ENCODE measurements around the gene SH2D1A.

The SH2D1A gene

DNA sequence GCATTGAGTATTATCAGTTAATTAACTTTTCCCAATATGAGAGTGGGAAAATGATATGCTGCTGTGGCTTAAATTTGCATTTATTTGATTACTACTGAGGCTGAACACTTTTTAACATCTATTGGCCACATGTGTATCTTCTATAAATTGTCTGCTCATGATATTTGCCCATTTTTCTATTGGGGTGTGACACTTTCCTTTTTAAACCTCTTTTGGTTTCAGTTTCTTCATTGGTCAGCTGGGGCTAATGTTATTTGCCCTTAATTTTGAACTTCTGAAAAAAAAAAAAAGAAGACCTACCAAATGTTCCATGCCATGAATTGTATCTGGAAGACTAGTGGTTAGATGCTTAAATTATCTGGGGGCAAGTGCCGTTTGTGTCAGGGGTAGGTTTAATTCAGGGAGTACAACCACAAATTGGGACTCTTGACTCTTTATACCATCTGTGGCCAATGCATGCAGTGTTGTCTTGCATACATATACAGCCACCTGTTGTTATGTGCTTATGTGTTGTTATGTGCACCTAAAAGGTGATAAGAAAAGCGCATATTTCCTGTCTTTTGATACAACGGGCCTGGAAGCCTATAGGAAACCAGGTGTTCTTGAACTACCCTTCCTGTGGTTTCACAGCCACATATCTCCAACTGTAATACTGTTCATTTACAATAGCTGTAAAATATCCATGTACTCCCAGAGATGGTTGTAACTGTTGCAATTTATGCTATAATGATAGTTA lies 49.0 kb downstream of the SH2D1A start:
- no peaks in the 10 kb centered on the region for H3K4me1 ChIP-seq (ENCODE audit: control insufficient read depth, low read depth, low read length)
- H2AK5ac ChIP-seq (ENCODE audit: low read length) = no peak overlapping the region
- no peaks in the 10 kb centered on the region for H3K36me3 ChIP-seq (ENCODE audit: control insufficient read depth, insufficient read depth, low read length)
- H2BK15ac ChIP-seq (replicated peaks; ENCODE audit: low read depth) = no peak overlapping the region
- DNase-seq = no peak
- H3K27me3 ChIP-seq (ENCODE audit: insufficient read depth, low read length, poor library complexity) = no peaks in the 10 kb centered on the region
- no CpG with 5 or more reads among the region's 3 CpGs for WGBS (ENCODE audit: extremely low coverage, insufficient coverage, low lambda C conversion rate)
- H2BK120ac ChIP-seq (ENCODE audit: low read depth, low read length) = no peak overlapping the region
- no peak overlapping the region for H3K23ac ChIP-seq (ENCODE audit: low read length)
- no peak overlapping the region for H3K4ac ChIP-seq (ENCODE audit: low read depth, low read length)
- no peak overlapping the region for H3K4me3 ChIP-seq (ENCODE audit: low read length)
- no peak overlapping the region for H4K8ac ChIP-seq (ENCODE audit: low read depth, low read length)
- no peak overlapping the region for H3K27ac ChIP-seq (ENCODE audit: low read depth, low read length)
- H4K5ac ChIP-seq (ENCODE audit: low read length) = no peak overlapping the region
- no peak overlapping the region for H3K56ac ChIP-seq (ENCODE audit: low read length)
- H3K79me2 ChIP-seq (ENCODE audit: control insufficient read depth, insufficient read depth, low read length) = no peaks in the 10 kb centered on the region
- no peak overlapping the region for H2BK5ac ChIP-seq (ENCODE audit: low read length)
- H3K18ac ChIP-seq (ENCODE audit: low read length) = no peak overlapping the region
- no peaks in the 10 kb centered on the region for H3K79me1 ChIP-seq (ENCODE audit: low read length)
- no peak overlapping the region for H3K9ac ChIP-seq (ENCODE audit: low read length)
- no peak overlapping the region for H3K4me2 ChIP-seq (ENCODE audit: low read length)

DNA sequence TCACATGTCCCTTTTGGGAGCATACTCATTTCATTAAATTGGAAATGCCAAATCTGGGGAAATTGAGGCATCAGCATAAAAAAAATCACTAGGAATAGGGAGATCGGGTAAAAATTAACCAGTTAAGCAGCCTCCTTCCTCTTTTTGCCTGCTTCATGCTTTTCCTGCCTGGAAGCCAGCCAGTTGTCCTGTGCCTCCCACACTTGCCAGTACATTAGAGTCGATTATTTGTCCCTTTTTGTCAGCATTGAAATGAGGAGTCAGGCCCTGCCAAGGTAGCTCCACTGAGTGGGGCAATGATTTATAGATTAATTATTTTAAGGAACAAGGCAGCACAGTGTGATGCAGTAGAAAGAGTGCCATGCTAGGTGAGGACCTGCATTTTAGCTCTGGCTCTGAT lies 55.3 kb downstream of the SH2D1A start:
- Histone ChIP-seq H3K23ac (ENCODE audit: low read length) (no peak overlapping the region), H3K4me3 (ENCODE audit: low read length) (no peak overlapping the region), H3K27me3 (ENCODE audit: insufficient read depth, low read length, poor library complexity) (no peaks in the 10 kb centered on the region), H3K36me3 (ENCODE audit: control insufficient read depth, insufficient read depth, low read length) (no peaks in the 10 kb centered on the region), H4K5ac (ENCODE audit: low read length) (no peak overlapping the region), H3K4me2 (ENCODE audit: low read length) (no peak overlapping the region), H3K27ac (ENCODE audit: low read depth, low read length) (no peak overlapping the region), H4K8ac (ENCODE audit: low read depth, low read length) (no peak overlapping the region), H3K18ac (ENCODE audit: low read length) (no peak overlapping the region), H2BK5ac (ENCODE audit: low read length) (no peak overlapping the region), H3K4me1 (ENCODE audit: control insufficient read depth, low read depth, low read length) (no peaks in the 10 kb centered on the region), H3K9ac (ENCODE audit: low read length) (no peak overlapping the region), H2AK5ac (ENCODE audit: low read length) (no peak overlapping the region), H3K79me1 (ENCODE audit: low read length) (no peaks in the 10 kb centered on the region), H2BK120ac (ENCODE audit: low read depth, low read length) (no peak overlapping the region), H2BK15ac (replicated peaks; ENCODE audit: low read depth) (no peak overlapping the region), H3K56ac (ENCODE audit: low read length) (no peak overlapping the region), H3K79me2 (ENCODE audit: control insufficient read depth, insufficient read depth, low read length) (no peaks in the 10 kb centered on the region), H3K4ac (ENCODE audit: low read depth, low read length) (no peak overlapping the region)
- no CpG with 5 or more reads among the region's 2 CpGs for WGBS (ENCODE audit: extremely low coverage, insufficient coverage, low lambda C conversion rate)
- DNase-seq = no peak

DNA sequence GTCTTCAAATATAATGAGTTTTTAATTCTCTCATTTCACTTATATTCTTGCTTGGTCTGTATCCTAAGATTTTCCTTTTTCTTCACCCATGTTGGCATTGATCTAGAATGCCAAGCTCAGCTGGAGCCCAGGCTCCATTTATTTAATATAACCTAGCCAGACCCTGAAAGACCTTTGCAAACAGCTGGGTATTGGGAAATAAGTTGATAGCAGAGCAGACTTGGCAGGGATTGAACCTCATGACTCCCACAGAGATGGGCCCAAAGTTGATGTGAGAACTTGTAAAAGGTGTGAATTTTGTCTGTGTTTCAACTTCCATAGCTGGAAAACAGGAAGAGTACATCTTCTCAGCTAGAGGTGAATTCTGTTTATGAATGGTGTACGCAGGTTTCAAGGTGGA lies 59.5 kb downstream of the SH2D1A start:
- Histone ChIP-seq H2BK15ac (replicated peaks; ENCODE audit: low read depth) (no peak overlapping the region), H3K4ac (ENCODE audit: low read depth, low read length) (no peak overlapping the region), H3K36me3 (ENCODE audit: control insufficient read depth, insufficient read depth, low read length) (no peaks in the 10 kb centered on the region), H2BK5ac (ENCODE audit: low read length) (no peak overlapping the region), H4K8ac (ENCODE audit: low read depth, low read length) (no peak overlapping the region), H3K9ac (ENCODE audit: low read length) (no peak overlapping the region), H3K23ac (ENCODE audit: low read length) (no peak overlapping the region), H3K4me3 (ENCODE audit: low read length) (no peak overlapping the region), H3K56ac (ENCODE audit: low read length) (no peak overlapping the region), H3K27ac (ENCODE audit: low read depth, low read length) (no peak overlapping the region), H4K5ac (ENCODE audit: low read length) (no peak overlapping the region), H2AK5ac (ENCODE audit: low read length) (no peak overlapping the region), H3K18ac (ENCODE audit: low read length) (no peak overlapping the region), H3K4me2 (ENCODE audit: low read length) (no peak overlapping the region), H3K79me1 (ENCODE audit: low read length) (no peaks in the 10 kb centered on the region), H3K79me2 (ENCODE audit: control insufficient read depth, insufficient read depth, low read length) (no peaks in the 10 kb centered on the region), H2BK120ac (ENCODE audit: low read depth, low read length) (no peak overlapping the region), H3K27me3 (ENCODE audit: insufficient read depth, low read length, poor library complexity) (no peaks in the 10 kb centered on the region), H3K4me1 (ENCODE audit: control insufficient read depth, low read depth, low read length) (no peaks in the 10 kb centered on the region)
- DNase-seq = no peak
- no CpG with 5 or more reads among the region's 1 CpG for WGBS (ENCODE audit: extremely low coverage, insufficient coverage, low lambda C conversion rate)

DNA sequence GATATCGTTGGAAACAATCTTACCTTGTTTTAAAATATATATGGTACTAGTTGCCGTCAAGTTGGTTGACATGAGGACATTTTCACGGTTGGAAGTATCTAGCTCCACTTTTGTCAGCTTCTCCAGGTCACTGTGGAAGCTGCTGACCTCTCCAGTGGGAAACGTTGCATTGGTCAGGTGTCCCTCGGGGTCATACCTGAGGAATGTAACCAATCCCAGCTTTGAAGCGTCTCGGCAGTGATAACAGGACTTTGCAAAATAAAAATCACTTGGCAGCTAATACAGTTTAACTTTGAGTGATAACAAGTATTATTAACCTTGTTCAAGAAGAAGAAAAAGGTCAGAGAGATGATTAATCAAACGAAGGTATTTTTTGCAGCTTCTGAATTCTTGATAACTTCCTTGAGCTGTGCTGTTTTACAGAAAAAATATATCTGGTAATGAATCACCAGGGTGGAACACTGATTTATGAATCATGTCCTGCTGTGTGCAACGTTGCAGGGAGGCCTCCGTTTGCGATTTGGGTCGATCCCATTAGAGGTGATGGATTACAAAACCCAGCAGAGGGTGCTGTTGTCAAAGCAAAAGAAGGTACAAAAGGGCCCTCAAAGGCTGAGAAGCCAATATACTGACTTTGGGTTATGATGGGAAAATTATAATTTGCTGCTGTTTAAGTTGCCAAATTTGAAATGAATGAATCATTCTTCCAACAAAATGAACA lies 60.1 kb downstream of the SH2D1A start:
- Histone ChIP-seq H3K27ac (ENCODE audit: low read depth, low read length) (no peak overlapping the region), H3K56ac (ENCODE audit: low read length) (no peak overlapping the region), H3K79me1 (ENCODE audit: low read length) (no peaks in the 10 kb centered on the region), H2BK15ac (replicated peaks; ENCODE audit: low read depth) (no peak overlapping the region), H4K5ac (ENCODE audit: low read length) (no peak overlapping the region), H2AK5ac (ENCODE audit: low read length) (no peak overlapping the region), H3K36me3 (ENCODE audit: control insufficient read depth, insufficient read depth, low read length) (no peaks in the 10 kb centered on the region), H2BK120ac (ENCODE audit: low read depth, low read length) (no peak overlapping the region), H3K4ac (ENCODE audit: low read depth, low read length) (no peak overlapping the region), H3K23ac (ENCODE audit: low read length) (no peak overlapping the region), H3K9ac (ENCODE audit: low read length) (no peak overlapping the region), H3K4me2 (ENCODE audit: low read length) (no peak overlapping the region), H3K27me3 (ENCODE audit: insufficient read depth, low read length, poor library complexity) (no peaks in the 10 kb centered on the region), H3K79me2 (ENCODE audit: control insufficient read depth, insufficient read depth, low read length) (no peaks in the 10 kb centered on the region), H3K18ac (ENCODE audit: low read length) (no peak overlapping the region), H4K8ac (ENCODE audit: low read depth, low read length) (no peak overlapping the region), H3K4me3 (ENCODE audit: low read length) (no peak overlapping the region), H2BK5ac (ENCODE audit: low read length) (no peak overlapping the region), H3K4me1 (ENCODE audit: control insufficient read depth, low read depth, low read length) (no peaks in the 10 kb centered on the region)
- no CpG with 5 or more reads among the region's 12 CpGs for WGBS (ENCODE audit: extremely low coverage, insufficient coverage, low lambda C conversion rate)
- peak; percentile 37 for DNase-seq

DNA sequence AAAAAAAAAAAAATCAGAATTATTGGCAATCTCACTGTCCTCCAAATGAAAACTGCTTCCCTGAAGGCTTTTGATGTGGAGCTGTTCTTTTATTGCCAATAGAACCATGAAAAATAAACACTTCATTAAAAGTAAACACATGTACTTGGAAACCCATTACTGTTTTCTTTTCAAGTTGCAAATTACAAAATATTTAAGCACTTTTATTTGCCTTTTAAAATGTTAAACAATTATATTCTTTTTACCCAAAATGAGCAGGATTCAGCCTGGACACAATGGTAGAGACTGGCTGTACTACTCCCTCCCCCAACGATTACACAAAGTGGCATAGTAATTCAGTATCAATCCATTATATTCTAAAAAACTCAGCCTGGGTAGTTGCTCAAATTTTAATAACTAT lies 60.9 kb downstream of the SH2D1A start:
- no peak for DNase-seq
- H3K4me1 ChIP-seq (ENCODE audit: control insufficient read depth, low read depth, low read length) = no peaks in the 10 kb centered on the region
- no peak overlapping the region for H2BK15ac ChIP-seq (replicated peaks; ENCODE audit: low read depth)
- H2AK5ac ChIP-seq (ENCODE audit: low read length) = no peak overlapping the region
- H3K56ac ChIP-seq (ENCODE audit: low read length) = no peak overlapping the region
- no peak overlapping the region for H2BK5ac ChIP-seq (ENCODE audit: low read length)
- WGBS (ENCODE audit: extremely low coverage, insufficient coverage, low lambda C conversion rate) = no CpG with 5 or more reads among the region's 1 CpG
- H3K4me3 ChIP-seq (ENCODE audit: low read length) = no peak overlapping the region
- no peaks in the 10 kb centered on the region for H3K79me1 ChIP-seq (ENCODE audit: low read length)
- no peak overlapping the region for H2BK120ac ChIP-seq (ENCODE audit: low read depth, low read length)
- H3K9ac ChIP-seq (ENCODE audit: low read length) = no peak overlapping the region
- H4K5ac ChIP-seq (ENCODE audit: low read length) = no peak overlapping the region
- no peak overlapping the region for H4K8ac ChIP-seq (ENCODE audit: low read depth, low read length)
- no peaks in the 10 kb centered on the region for H3K79me2 ChIP-seq (ENCODE audit: control insufficient read depth, insufficient read depth, low read length)
- H3K36me3 ChIP-seq (ENCODE audit: control insufficient read depth, insufficient read depth, low read length) = no peaks in the 10 kb centered on the region
- no peak overlapping the region for H3K4ac ChIP-seq (ENCODE audit: low read depth, low read length)
- no peak overlapping the region for H3K18ac ChIP-seq (ENCODE audit: low read length)
- no peaks in the 10 kb centered on the region for H3K27me3 ChIP-seq (ENCODE audit: insufficient read depth, low read length, poor library complexity)
- H3K4me2 ChIP-seq (ENCODE audit: low read length) = no peak overlapping the region
- H3K27ac ChIP-seq (ENCODE audit: low read depth, low read length) = no peak overlapping the region
- no peak overlapping the region for H3K23ac ChIP-seq (ENCODE audit: low read length)
